CD14-positive monocyte (primary cell): ENCODE measurements around the gene NRF1. TPM values are rescaled to one million over a fixed set of nuclear protein-coding genes. Genes with fewer than 3 reads are reported as not detected.

Experiments
- DNase-seq, 3 donors: peaks; one replicate each; pipeline ENCODE4 v3.0.0-alpha.2; 2011 to 2022
- H2AFZ ChIP-seq: 2 replicates; pipeline ENCODE4 v1.6.0; 2012; ENCODE audit warnings: mild to moderate bottlenecking, low read depth, low read length, inconsistent platforms; ENCODE audit not compliant: insufficient read depth, poor library complexity, severe bottlenecking
- H3K27ac ChIP-seq, 2 donors: 1 replicate in 1 of 2; 2 replicates in 1 of 2; pipeline ENCODE4 v1.5.1; 2012 to 2013; ENCODE audit warnings: low read length in 2 of 2, control low read depth in 1 of 2, inconsistent platforms in 1 of 2, low read depth in 1 of 2, mild to moderate bottlenecking in 1 of 2
- H3K27me3 ChIP-seq, 2 donors: one replicate each; pipeline versions ENCODE4 v1.6.0 to v1.6.1; 2011 to 2013; ENCODE audit warnings: low read length in 2 of 2; ENCODE audit not compliant: control insufficient read depth in 2 of 2, insufficient read depth in 2 of 2
- H3K36me3 ChIP-seq, 2 donors: replicated peaks in 1 of 2; 1 replicate in 1 of 2; 2 replicates in 1 of 2; pipeline versions ENCODE4 v1.5.1 to v1.6.1; 2012 to 2013; ENCODE audit warnings: low read length in 2 of 2, control low read depth in 1 of 2, inconsistent platforms in 1 of 2, mild to moderate bottlenecking in 1 of 2; ENCODE audit not compliant: insufficient read depth in 2 of 2, control insufficient read depth in 1 of 2
- H3K4me1 ChIP-seq, 2 donors: 1 replicate in 1 of 2; 2 replicates in 1 of 2; pipeline versions ENCODE4 v1.5.1 to v1.6.1; 2012 to 2013; ENCODE audit warnings: low read length in 2 of 2, control low read depth in 1 of 2, inconsistent platforms in 1 of 2, mild to moderate bottlenecking in 1 of 2, moderate library complexity in 1 of 2; ENCODE audit not compliant: insufficient read depth in 2 of 2, control insufficient read depth in 1 of 2
- H3K4me2 ChIP-seq: replicated peaks from 2 replicates; pipeline ENCODE3; 2012; ENCODE audit warnings: low read length, moderate library complexity, mild to moderate bottlenecking; ENCODE audit not compliant: poor library complexity, severe bottlenecking; ENCODE audit errors: extremely low read depth
- H3K4me3 ChIP-seq, 3 experiments: fragments of 200-600 bp in 1 of 3; sonication (generic) in 1 of 3; replicated peaks in 1 of 3; 1 replicate in 2 of 3; 2 replicates in 1 of 3; pipeline ENCODE4 v1.5.1; 2011 to 2013; ENCODE audit warnings: low read length in 3 of 3, mild to moderate bottlenecking in 3 of 3, control low read depth in 2 of 3, low read depth in 2 of 3, inconsistent platforms in 1 of 3, moderate library complexity in 1 of 3
- H3K79me2 ChIP-seq: 2 replicates; pipeline ENCODE4 v1.6.0; 2012; ENCODE audit warnings: mild to moderate bottlenecking, control low read depth, inconsistent platforms, low read length, moderate library complexity; ENCODE audit not compliant: insufficient read depth
- H3K9ac ChIP-seq: 2 replicates; pipeline ENCODE4 v1.6.0; 2017; ENCODE audit warnings: low read length, mild to moderate bottlenecking; ENCODE audit not compliant: insufficient read depth, poor library complexity, severe bottlenecking
- H3K9me3 ChIP-seq, 2 donors: replicated peaks in 1 of 2; 1 replicate in 1 of 2; 2 replicates in 1 of 2; pipeline versions ENCODE4 v1.5.1 to v1.6.1; 2012 to 2013; ENCODE audit warnings: low read length in 2 of 2, control low read depth in 1 of 2; ENCODE audit not compliant: control insufficient read depth in 1 of 2, insufficient read depth in 1 of 2
- H4K20me1 ChIP-seq: 2 replicates; pipeline ENCODE4 v1.6.0; 2012; ENCODE audit warnings: mild to moderate bottlenecking, low read length, control low read depth, moderate library complexity; ENCODE audit not compliant: insufficient read depth
- H3K27ac Mint-ChIP-seq, 7 donors: one replicate each; pipeline ENCODE4 v1.8.0; 2020; ENCODE audit warnings: mild to moderate bottlenecking in 7 of 7, mixed read lengths in 7 of 7, moderate library complexity in 6 of 7, inconsistent platforms in 2 of 7
- H3K27me3 Mint-ChIP-seq, 3 donors: one replicate each; pipeline ENCODE4 v1.8.0; 2021 to 2022; ENCODE audit warnings: low read depth in 3 of 3, mild to moderate bottlenecking in 3 of 3, mixed read lengths in 3 of 3, moderate library complexity in 3 of 3, inconsistent platforms in 1 of 3
- H3K36me3 Mint-ChIP-seq, 2 donors: one replicate each; pipeline ENCODE4 v1.8.0; 2020; ENCODE audit warnings: mixed read lengths in 2 of 2, inconsistent platforms in 1 of 2, mild to moderate bottlenecking in 1 of 2
- H3K4me1 Mint-ChIP-seq: one replicate; pipeline ENCODE4 v1.8.0; 2020; ENCODE audit warnings: mild to moderate bottlenecking, mixed read lengths
- H3K4me3 Mint-ChIP-seq, 2 donors: one replicate each; pipeline ENCODE4 v1.8.0; 2020; ENCODE audit warnings: mild to moderate bottlenecking in 2 of 2, mixed read lengths in 2 of 2, moderate library complexity in 1 of 2
- H3K9me3 Mint-ChIP-seq, 7 donors: one replicate each; pipeline ENCODE4 v1.8.0; 2020 to 2022; ENCODE audit warnings: mixed read lengths in 7 of 7, mild to moderate bottlenecking in 6 of 7, moderate library complexity in 6 of 7, inconsistent platforms in 2 of 7
- CTCF ChIP-seq: fragments of 200-600 bp; IDR thresholded peaks from one replicate; pipeline ENCODE4 v1.8.0; 2022; ENCODE audit warnings: antibody characterized with exemption, mild to moderate bottlenecking
- WGBS: methylation state at CpG from one replicate; pipeline ENCODE4 v1.1.5; 2013; ENCODE audit warnings: missing lambda C conversion rate; ENCODE audit not compliant: insufficient coverage; 5-methylcytosine and 5-hydroxymethylcytosine counted together
- intact Hi-C, 2 donors: fragments of 100-400 bp; cut with micrococcal nuclease; formaldehyde crosslinking; loops; one replicate each; pipeline versions ENCODE4 v1.15.0 to v1.15.1; 2023
- polyA plus RNA-seq, 3 donors: library from polyadenylated mRNA; depleted of rRNA in 1 of 3; unstranded in 2 of 3; stranded (reverse) in 1 of 3; fragments of 300-500 nt in 2 of 3; fragments of >200 nt in 1 of 3; fragmentation: Illumina TruSeq in 2 of 3; gene quantifications; 1 replicate in 2 of 3; 2 replicates in 1 of 3; pipeline ENCODE4 v1.2.3, GENCODE V29; 2012 to 2021

NRF1 gene
- polyA plus RNA-seq, 3 donors: 5.1 to 14.0 (median 7.7) TPM

GRCh38 chr7:129800901-129801300 is 189.4 kb downstream of the NRF1 start:
- WGBS: 92% methylated on average over 2 of the region's 7 CpGs
- Mint-ChIP-seq H3K4me3 (no peak overlapping the region), H3K27me3 (peaks cover 2 to 12% (median 11%) of the 10 kb centered on the region in 3 donors)

GRCh38 chr7:129801882-129802281 is 190.4 kb downstream of the NRF1 start:
- H3K27ac ChIP-seq: no peak overlapping the region
- no peaks in the 10 kb centered on the region for H4K20me1 ChIP-seq
- intact Hi-C loops: no loop called here
- H3K27ac Mint-ChIP-seq: peak overlapping the region in 1 of 7 donors; percentile 26
- no peak overlapping the region for H3K4me2 ChIP-seq
- H3K4me1 ChIP-seq: no peaks in the 10 kb centered on the region
- H3K4me3 ChIP-seq: no peak overlapping the region
- no peak overlapping the region for H2AFZ ChIP-seq
- no peak for TF ChIP-seq CTCF
- whole genome bisulfite sequencing: 80% methylated on average over 3 of the region's 5 CpGs
- no peak for DNase-seq
- H3K4me3 Mint-ChIP-seq: no peak overlapping the region
- H3K27me3 Mint-ChIP-seq: peaks cover 2 to 10% (median 9%) of the 10 kb centered on the region in 3 donors
- no peaks in the 10 kb centered on the region for H3K79me2 ChIP-seq
- H3K27me3 ChIP-seq: no peaks in the 10 kb centered on the region
- H3K9me3 Mint-ChIP-seq: peaks cover 0 to 2% (median 0%) of the 10 kb centered on the region in 7 donors
- H3K9ac ChIP-seq: no peak overlapping the region
- H3K4me1 Mint-ChIP-seq: no peaks in the 10 kb centered on the region
- H3K9me3 ChIP-seq: no peaks in the 10 kb centered on the region
- H3K36me3 ChIP-seq: no peaks in the 10 kb centered on the region
- H3K36me3 Mint-ChIP-seq: no peaks in the 10 kb centered on the region

More at GRCh38 chr7:129800901-129801300, 189.4 kb downstream of the NRF1 start:
- H3K36me3 ChIP-seq: no peaks in the 10 kb centered on the region
- peaks cover 0 to 2% (median 0%) of the 10 kb centered on the region in 7 donors for H3K9me3 Mint-ChIP-seq
- H3K4me1 ChIP-seq: no peaks in the 10 kb centered on the region
- no peaks in the 10 kb centered on the region for H3K36me3 Mint-ChIP-seq
- H3K4me1 Mint-ChIP-seq: no peaks in the 10 kb centered on the region
- no peaks in the 10 kb centered on the region for H3K27me3 ChIP-seq
- H3K79me2 ChIP-seq: no peaks in the 10 kb centered on the region
- H3K4me3 ChIP-seq: no peak overlapping the region
- H3K27ac ChIP-seq: no peak overlapping the region
- H3K9ac ChIP-seq: no peak overlapping the region
- no peaks in the 10 kb centered on the region for H4K20me1 ChIP-seq
- H3K4me2 ChIP-seq: no peak overlapping the region
- TF ChIP-seq CTCF: no peak
- no peak overlapping the region for H2AFZ ChIP-seq
- H3K9me3 ChIP-seq: no peaks in the 10 kb centered on the region
- H3K27ac Mint-ChIP-seq: no peak overlapping the region
- intact Hi-C loops: no loop called here
- no peak for DNase-seq
